Endothelial cell (in vitro differentiated cells): ENCODE results near the gene ANGPTL8. TPM values are rescaled to one million over a fixed set of nuclear protein-coding genes. Genes with fewer than 3 reads are reported as not detected.

Source experiments
- DNase-seq: peaks from one replicate; pipeline ENCODE4 v3.0.0; 2021; ENCODE audit warnings: low spot score
- H3K27ac Mint-ChIP-seq: one replicate; pipeline ENCODE4 v1.8.0; 2021; ENCODE audit warnings: mixed read lengths, inconsistent platforms; ENCODE audit not compliant: unreplicated experiment
- H3K27me3 Mint-ChIP-seq: one replicate; pipeline ENCODE4 v1.8.0; 2021; ENCODE audit warnings: mild to moderate bottlenecking, moderate library complexity, mixed read lengths, inconsistent platforms; ENCODE audit not compliant: unreplicated experiment
- H3K36me3 Mint-ChIP-seq: one replicate; pipeline ENCODE4 v1.8.0; 2021; ENCODE audit warnings: mild to moderate bottlenecking, low read depth, mixed read lengths, inconsistent platforms; ENCODE audit not compliant: unreplicated experiment
- H3K4me1 Mint-ChIP-seq: one replicate; pipeline ENCODE4 v1.8.0; 2021; ENCODE audit warnings: mild to moderate bottlenecking, mixed read lengths, inconsistent platforms; ENCODE audit not compliant: unreplicated experiment
- H3K4me3 Mint-ChIP-seq: one replicate; pipeline ENCODE4 v1.8.0; 2021; ENCODE audit warnings: mild to moderate bottlenecking, mixed read lengths, inconsistent platforms; ENCODE audit not compliant: unreplicated experiment
- H3K9me3 Mint-ChIP-seq: one replicate; pipeline ENCODE4 v1.8.0; 2021; ENCODE audit warnings: mixed read lengths, inconsistent platforms; ENCODE audit not compliant: unreplicated experiment
- total RNA-seq: library from RNA; stranded (reverse); fragmentation: NEBNext Ultra II Directional; extraction: Animal tissue kit (Norgen Biotek cat#: 25700); gene quantifications from one replicate; pipeline ENCODE4 v1.2.1, GENCODE V29; 2021; ENCODE audit not compliant: unreplicated experiment
- TF ChIP-seq, protein P1 (sequence below): fragments of 200-600 bp; sonication (generic); IDR thresholded peaks from one replicate; pipeline ENCODE4 v1.5.0; 2021; ENCODE audit warnings: antibody characterized with exemption; ENCODE audit not compliant: unreplicated experiment

ANGPTL8 gene
- total RNA-seq, 1 donor from 2014 or later = not detected

DNA sequence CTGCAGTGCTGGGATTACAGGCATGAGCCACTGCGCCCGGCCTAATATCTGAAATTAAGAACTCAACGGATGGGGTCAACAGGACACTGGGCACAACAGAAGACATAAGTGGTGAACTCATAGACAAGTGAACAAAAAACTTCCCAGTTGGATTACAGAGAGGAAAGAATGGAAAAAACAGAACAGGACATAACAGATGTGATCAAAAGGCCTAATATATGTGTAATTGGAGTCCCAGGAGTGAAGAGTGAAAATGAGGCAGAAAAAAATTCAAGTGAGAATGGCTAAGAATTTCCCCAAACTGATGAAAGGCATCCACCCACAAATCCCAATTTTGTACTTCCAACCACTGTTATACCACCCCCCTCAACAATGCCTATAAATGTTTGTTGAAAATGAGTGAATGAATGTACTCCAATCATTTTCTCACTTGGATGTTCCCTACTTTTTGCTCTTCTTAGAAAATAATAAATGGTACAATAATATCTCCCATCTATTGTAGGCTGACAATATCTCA lies 18.3 kb upstream of the ANGPTL8 start:
- DNase-seq = no peak
- no peak overlapping the region for H3K27ac Mint-ChIP-seq
- peaks cover 4% of the 10 kb centered on the region for H3K27me3 Mint-ChIP-seq
- H3K9me3 Mint-ChIP-seq = peaks cover 5% of the 10 kb centered on the region
- H3K36me3 Mint-ChIP-seq = peaks cover 42% of the 10 kb centered on the region
- H3K4me3 Mint-ChIP-seq = peak overlapping the region; percentile 77
- TF ChIP-seq, protein P1, sequence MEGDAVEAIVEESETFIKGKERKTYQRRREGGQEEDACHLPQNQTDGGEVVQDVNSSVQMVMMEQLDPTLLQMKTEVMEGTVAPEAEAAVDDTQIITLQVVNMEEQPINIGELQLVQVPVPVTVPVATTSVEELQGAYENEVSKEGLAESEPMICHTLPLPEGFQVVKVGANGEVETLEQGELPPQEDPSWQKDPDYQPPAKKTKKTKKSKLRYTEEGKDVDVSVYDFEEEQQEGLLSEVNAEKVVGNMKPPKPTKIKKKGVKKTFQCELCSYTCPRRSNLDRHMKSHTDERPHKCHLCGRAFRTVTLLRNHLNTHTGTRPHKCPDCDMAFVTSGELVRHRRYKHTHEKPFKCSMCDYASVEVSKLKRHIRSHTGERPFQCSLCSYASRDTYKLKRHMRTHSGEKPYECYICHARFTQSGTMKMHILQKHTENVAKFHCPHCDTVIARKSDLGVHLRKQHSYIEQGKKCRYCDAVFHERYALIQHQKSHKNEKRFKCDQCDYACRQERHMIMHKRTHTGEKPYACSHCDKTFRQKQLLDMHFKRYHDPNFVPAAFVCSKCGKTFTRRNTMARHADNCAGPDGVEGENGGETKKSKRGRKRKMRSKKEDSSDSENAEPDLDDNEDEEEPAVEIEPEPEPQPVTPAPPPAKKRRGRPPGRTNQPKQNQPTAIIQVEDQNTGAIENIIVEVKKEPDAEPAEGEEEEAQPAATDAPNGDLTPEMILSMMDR = no peak
- H3K4me1 Mint-ChIP-seq = no peaks in the 10 kb centered on the region

DNA sequence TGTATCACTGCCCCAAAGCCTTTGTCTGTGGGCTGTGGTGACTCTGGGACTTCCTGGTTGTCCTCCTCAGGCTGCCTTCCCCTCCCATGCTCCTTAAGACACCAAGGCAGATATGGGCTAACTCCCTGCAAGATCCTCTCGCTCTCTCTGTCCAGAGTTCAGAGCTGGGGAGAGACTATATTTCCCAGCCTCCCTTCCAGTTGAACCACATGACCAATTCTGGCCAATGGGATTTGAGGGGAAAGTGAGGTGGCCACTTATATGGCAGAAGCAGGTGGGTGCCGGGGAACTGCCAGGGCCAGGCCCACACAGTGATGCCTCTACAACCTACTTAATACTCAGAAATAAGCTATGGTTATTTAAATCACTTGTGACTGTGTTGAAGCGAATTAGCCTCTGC lies 16.2 kb upstream of the ANGPTL8 start:
- Mint-ChIP-seq H3K36me3 (peaks cover 49% of the 10 kb centered on the region), H3K27me3 (peaks cover 4% of the 10 kb centered on the region), H3K4me1 (no peaks in the 10 kb centered on the region), H3K4me3 (no peak overlapping the region), H3K27ac (no peak overlapping the region), H3K9me3 (peaks cover 5% of the 10 kb centered on the region)
- DNase-seq = no peak
- TF ChIP-seq, protein P1 = no peak

DNA sequence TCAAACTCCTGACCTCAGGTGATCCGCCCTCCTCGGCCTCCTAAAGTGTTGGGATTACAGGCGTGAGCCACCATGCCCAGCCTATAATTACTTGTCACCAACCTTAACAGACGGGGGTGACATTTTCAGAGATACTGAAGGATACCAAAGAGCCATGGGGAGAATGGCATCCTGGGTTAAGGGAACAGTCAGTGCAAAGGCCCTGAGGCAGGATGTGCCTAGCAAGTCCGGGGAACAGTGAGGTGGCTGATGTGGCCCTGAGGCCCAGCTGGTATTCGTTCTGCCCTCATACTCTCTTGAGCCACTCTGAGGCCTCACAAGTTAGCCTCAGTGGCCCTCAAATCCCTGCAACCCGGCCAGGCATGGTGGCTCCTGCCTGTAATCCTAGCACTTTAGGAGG lies 15.0 kb upstream of the ANGPTL8 start:
- DNase-seq = no peak
- H3K4me3 Mint-ChIP-seq = no peak overlapping the region

DNA sequence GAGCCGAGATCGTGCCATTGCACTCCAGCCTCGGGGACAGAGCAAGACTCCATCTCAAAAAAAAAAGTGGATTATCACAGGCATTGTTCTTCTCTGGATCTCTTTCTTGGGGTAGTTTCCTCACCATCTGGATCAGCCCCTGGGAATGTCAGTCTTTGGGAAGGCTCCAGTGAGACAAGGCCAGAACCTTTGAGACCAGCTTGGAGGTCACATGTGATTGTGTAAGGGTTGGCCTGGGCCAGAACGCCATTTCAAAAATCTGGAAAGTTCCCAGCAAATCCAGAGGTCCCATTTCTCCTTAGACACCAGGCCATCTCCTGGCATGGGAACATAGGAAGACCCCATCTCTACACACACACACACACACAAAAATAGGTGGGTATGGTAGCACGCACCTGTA lies 14.2 kb upstream of the ANGPTL8 start:
- TF ChIP-seq, protein P1 = no peak
- peaks cover 5% of the 10 kb centered on the region for H3K9me3 Mint-ChIP-seq
- H3K36me3 Mint-ChIP-seq = peaks cover 56% of the 10 kb centered on the region
- no peak overlapping the region for H3K4me3 Mint-ChIP-seq
- no peak for DNase-seq
- H3K27ac Mint-ChIP-seq = no peak overlapping the region
- peaks cover 6% of the 10 kb centered on the region for H3K27me3 Mint-ChIP-seq
- H3K4me1 Mint-ChIP-seq = no peaks in the 10 kb centered on the region

More for the DNA sequence above, 15.0 kb upstream of the ANGPTL8 start:
- Mint-ChIP-seq H3K36me3 (peaks cover 53% of the 10 kb centered on the region), H3K27me3 (peaks cover 4% of the 10 kb centered on the region), H3K9me3 (peaks cover 5% of the 10 kb centered on the region), H3K4me1 (no peaks in the 10 kb centered on the region), H3K27ac (no peak overlapping the region)
- TF ChIP-seq, protein P1 = no peak

GRCh38 chr19:11225815-11226214 lies 13.6 kb upstream of the ANGPTL8 start:
- TF ChIP-seq, protein P1 = no peak
- Mint-ChIP-seq H3K4me1 (no peaks in the 10 kb centered on the region), H3K27me3 (peaks cover 9% of the 10 kb centered on the region), H3K9me3 (peaks cover 5% of the 10 kb centered on the region), H3K4me3 (no peak overlapping the region), H3K27ac (no peak overlapping the region), H3K36me3 (peaks cover 56% of the 10 kb centered on the region)
- DNase-seq = no peak
